Testis (tissue), 3 donors: Measurements from ENCODE around the gene RHBDL1. TPM values are rescaled to one million over a fixed set of nuclear protein-coding genes. Genes with fewer than 3 reads are reported as not detected.
A peak's percentile ranks its signal among the peaks of the same experiment; 100 is the strongest.

Experiments used
- DNase-seq: peaks from one replicate; pipeline ENCODE4 v3.0.0-alpha.2; 2019
- H3K27ac ChIP-seq, 2 donors: fragments of 200-600 bp; sonication (generic); one replicate each; pipeline ENCODE4 v1.5.1; 2019
- H3K27me3 ChIP-seq: fragments of 200-600 bp; sonication (generic); one replicate; pipeline ENCODE4 v1.5.1; 2019
- H3K36me3 ChIP-seq: fragments of 200-600 bp; sonication (generic); one replicate; pipeline ENCODE4 v1.5.1; 2017; ENCODE audit warnings: low read depth; ENCODE audit errors: missing control alignments
- H3K4me1 ChIP-seq: fragments of 200-600 bp; sonication (generic); one replicate; pipeline ENCODE4 v1.5.1; 2019
- H3K4me3 ChIP-seq, 2 donors: fragments of 200-600 bp; sonication (generic); one replicate each; pipeline ENCODE4 v1.5.1; 2017 to 2019
- H3K9me3 ChIP-seq: fragments of 200-600 bp; sonication (generic); one replicate; pipeline ENCODE4 v1.5.1; 2017
- POLR2A ChIP-seq: fragments of 450-650 bp; IDR thresholded peaks from one replicate; pipeline ENCODE4 v1.6.1; 2017; ENCODE audit warnings: antibody characterized with exemption, mild to moderate bottlenecking, moderate library complexity
- WGBS, 2 donors: methylation state at CpG; one replicate each; pipeline ENCODE4 v1.1.5; 2018; 5-methylcytosine and 5-hydroxymethylcytosine counted together
- intact Hi-C: fragments of 100-400 bp; cut with DNase I; formaldehyde crosslinking; loops from one replicate; pipeline ENCODE4 v1.15.1; 2023; ENCODE audit warnings: low total_unique reads
- polyA plus RNA-seq: library from polyadenylated mRNA; stranded (reverse); fragments of 350-450 nt; fragmentation: Illumina TruSeq; extraction: RNeasy Lipid Tissue Mini Kit (QIAGEN cat#74804); gene quantifications from one replicate; pipeline ENCODE4 v1.2.3, GENCODE V29; 2014; ENCODE audit warnings: low read depth, low replicate concordance; ENCODE audit not compliant: insufficient read depth
- total RNA-seq, 2 donors: library from RNA; depleted of rRNA; stranded (reverse); fragments of >200 nt; gene quantifications; one replicate each; pipeline ENCODE4 v1.2.3, GENCODE V29; 2016
- TF ChIP-seq, protein P1 (sequence below), 3 experiments: fragments of 450-650 bp in 2 of 3; fragments of 200-600 bp in 1 of 3; sonication (generic) in 1 of 3; IDR thresholded peaks; one replicate each; pipeline ENCODE4 v1.5.1; 2016 to 2019; ENCODE audit warnings: antibody characterized with exemption in 3 of 3, mild to moderate bottlenecking in 2 of 3, moderate library complexity in 1 of 3

The RHBDL1 gene
- total and polyA plus RNA-seq, 3 donors from 2014 or later = 2.1 to 9.8 (median 8.5) TPM

DNA sequence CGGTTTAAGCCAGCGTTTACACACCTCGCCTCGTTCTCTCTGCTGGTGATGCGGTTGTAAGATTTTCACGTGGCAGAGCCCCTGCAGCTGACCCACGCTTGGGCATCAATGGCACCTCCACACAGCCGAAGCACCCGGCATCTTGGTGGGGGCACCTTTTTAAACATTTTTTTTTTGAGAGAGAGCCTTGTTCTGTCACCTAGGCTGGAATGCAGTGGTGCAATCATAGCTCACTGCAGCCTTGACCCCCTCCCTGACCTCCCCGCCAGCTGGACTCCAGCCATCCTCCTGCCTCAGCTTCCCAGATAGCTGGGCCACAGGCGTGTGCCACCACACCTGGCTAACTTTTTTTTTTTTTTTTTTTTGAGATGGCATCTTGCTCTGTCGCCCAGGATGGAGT lies 21.4 kb upstream of the RHBDL1 start:
- no peak for DNase-seq
- Histone ChIP-seq H3K9me3 (no peaks in the 10 kb centered on the region), H3K36me3 (no peaks in the 10 kb centered on the region), H3K4me3 (no peak overlapping the region), H3K4me1 (peaks cover 7% of the 10 kb centered on the region), H3K27ac (no peak overlapping the region), H3K27me3 (no peaks in the 10 kb centered on the region)
- TF ChIP-seq, protein P1, sequence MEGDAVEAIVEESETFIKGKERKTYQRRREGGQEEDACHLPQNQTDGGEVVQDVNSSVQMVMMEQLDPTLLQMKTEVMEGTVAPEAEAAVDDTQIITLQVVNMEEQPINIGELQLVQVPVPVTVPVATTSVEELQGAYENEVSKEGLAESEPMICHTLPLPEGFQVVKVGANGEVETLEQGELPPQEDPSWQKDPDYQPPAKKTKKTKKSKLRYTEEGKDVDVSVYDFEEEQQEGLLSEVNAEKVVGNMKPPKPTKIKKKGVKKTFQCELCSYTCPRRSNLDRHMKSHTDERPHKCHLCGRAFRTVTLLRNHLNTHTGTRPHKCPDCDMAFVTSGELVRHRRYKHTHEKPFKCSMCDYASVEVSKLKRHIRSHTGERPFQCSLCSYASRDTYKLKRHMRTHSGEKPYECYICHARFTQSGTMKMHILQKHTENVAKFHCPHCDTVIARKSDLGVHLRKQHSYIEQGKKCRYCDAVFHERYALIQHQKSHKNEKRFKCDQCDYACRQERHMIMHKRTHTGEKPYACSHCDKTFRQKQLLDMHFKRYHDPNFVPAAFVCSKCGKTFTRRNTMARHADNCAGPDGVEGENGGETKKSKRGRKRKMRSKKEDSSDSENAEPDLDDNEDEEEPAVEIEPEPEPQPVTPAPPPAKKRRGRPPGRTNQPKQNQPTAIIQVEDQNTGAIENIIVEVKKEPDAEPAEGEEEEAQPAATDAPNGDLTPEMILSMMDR (IDR thresholded peaks at IDR 0.05) = no peak
- TF ChIP-seq POLR2A = no peak
- 88 to 89% methylated on average over 12 of the region's 12 CpGs for WGBS, 2 donors
- intact Hi-C loops = no loop called here

DNA sequence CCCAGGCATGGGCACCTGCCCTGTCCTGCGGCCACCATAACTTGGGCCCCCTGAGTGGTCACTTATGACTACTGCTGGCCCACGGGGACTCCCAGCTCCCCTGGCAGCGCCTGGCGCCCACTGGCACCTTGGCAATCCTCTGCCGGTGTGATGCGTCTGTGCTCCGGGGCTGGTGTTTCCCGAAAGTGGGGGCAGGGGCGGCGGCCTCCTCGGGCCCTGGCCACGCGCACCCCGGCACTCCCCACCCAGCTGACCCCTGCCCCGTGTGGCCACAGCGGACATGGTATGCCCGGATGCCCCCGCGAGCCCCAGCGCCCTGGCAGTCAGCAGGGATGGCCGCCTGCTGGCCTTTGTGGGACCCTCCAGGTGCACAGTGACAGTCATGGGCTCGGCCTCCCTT lies 18.0 kb upstream of the RHBDL1 start:
- no peak overlapping the region for H3K4me3 ChIP-seq
- no peak overlapping the region for H3K27ac ChIP-seq
- no peak for DNase-seq
- TF ChIP-seq, protein P1 (IDR thresholded peaks at IDR 0.05) = no peak
- no peak for TF ChIP-seq POLR2A
- no peaks in the 10 kb centered on the region for H3K9me3 ChIP-seq
- intact Hi-C loops = no loop called here
- H3K27me3 ChIP-seq = no peaks in the 10 kb centered on the region
- peaks cover 12% of the 10 kb centered on the region for H3K4me1 ChIP-seq
- H3K36me3 ChIP-seq = no peaks in the 10 kb centered on the region
- 94 to 95% methylated on average over 15 of the region's 22 CpGs for WGBS, 2 donors

DNA sequence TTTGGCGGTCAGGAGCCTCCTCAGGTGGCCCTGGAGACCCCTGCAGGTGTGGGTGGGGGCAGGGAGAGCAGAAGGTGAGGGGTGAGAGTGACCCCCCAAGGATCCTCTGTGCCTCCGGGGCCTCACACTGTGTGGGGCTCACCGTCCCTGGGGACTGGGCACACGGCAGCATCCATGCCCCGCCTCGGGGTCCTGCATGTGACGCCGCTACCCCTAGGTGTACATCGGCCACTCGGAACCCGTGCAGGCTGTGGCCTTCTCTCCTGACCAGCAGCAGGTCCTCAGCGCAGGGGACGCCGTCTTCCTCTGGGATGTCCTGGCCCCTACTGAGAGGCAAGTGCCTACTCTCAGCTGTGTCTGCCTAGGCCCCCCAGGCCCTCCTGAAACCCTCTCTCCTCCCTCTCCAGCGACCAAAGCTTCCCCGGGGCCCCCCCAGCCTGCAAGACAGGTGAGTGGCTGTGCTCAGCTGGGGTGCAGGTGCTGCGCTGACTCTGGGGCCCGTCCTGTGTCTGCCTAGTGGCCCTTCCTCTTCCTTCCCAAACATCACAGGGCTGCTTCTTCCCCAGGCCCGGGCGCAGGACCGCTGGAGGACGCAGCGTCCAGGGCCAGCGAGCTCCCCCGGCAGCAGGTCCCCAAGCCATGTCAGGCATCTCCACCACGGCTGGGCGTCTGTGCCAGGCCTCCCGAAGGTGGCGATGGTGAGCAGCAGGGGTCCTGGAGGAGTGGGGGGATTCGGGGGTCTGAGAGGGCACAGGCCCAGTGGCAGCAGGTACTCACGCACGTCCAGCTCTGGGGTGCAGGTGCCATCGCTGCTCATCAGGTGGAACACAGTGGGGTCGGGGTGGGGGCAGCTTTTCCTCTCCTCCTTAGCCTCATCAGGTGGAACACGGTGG lies 16.5 kb upstream of the RHBDL1 start:
- H3K27me3 ChIP-seq = no peaks in the 10 kb centered on the region
- H3K4me3 ChIP-seq = no peak overlapping the region
- H3K36me3 ChIP-seq = no peaks in the 10 kb centered on the region
- H3K4me1 ChIP-seq = peaks cover 12% of the 10 kb centered on the region
- intact Hi-C loops = no loop called here
- no peak overlapping the region for H3K27ac ChIP-seq
- DNase-seq = no peak
- no peak for TF ChIP-seq POLR2A
- TF ChIP-seq, protein P1 (IDR thresholded peaks at IDR 0.05) = no peak
- WGBS, 2 donors = 86 to 88% methylated on average over 17 to 34 of the region's 35 CpGs
- no peaks in the 10 kb centered on the region for H3K9me3 ChIP-seq

DNA sequence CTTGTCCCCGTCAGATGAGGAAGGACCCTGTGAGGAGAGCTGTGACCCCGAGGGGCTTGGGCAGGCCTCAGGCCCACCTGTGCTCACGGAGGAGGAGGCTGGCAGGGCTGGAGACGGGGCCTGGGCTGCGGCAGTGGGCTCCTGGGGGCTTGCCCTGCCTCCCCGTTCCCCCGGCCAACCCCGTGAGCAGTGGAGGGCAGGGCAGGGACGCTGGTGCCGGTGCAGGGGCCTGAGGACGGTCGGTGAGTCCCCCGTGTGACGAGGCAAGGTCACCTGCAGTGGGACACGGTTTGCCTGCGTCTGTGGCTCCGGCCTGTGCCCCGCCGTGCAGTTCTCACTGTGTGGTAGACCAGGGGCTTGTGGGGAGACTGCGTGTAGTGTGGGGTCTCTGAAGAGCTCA lies 15.9 kb upstream of the RHBDL1 start:
- no peak for TF ChIP-seq POLR2A
- TF ChIP-seq, protein P1 (IDR thresholded peaks at IDR 0.05) = no peak
- WGBS, 2 donors = 80 to 85% methylated on average over 1 to 20 of the region's 20 CpGs
- no peaks in the 10 kb centered on the region for H3K9me3 ChIP-seq
- no peaks in the 10 kb centered on the region for H3K27me3 ChIP-seq
- DNase-seq = no peak
- H3K27ac ChIP-seq = no peak overlapping the region
- H3K4me3 ChIP-seq = no peak overlapping the region
- no peaks in the 10 kb centered on the region for H3K36me3 ChIP-seq
- intact Hi-C loops = loop anchor here (10.0 kb wide), 1 partner anchor 75 kb away; no protein-coding TSS in a partner anchor
- peaks cover 12% of the 10 kb centered on the region for H3K4me1 ChIP-seq

DNA sequence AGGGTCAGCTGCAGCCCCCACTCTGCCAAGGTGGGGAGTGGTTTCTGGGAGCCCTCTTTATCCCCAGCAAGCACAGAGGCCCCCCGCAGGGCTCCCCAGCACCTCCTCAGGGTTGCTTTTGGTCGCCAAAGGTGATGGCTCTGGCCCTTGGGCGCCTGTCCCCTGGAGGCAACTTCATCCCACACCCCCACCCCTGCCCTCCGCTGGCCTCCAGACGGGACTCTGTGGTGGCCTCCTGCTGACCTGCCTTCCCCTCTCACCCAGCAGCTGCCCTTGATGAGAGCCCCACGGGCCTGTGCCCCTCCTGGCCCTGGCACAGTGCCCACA lies 15.4 kb upstream of the RHBDL1 start:
- TF ChIP-seq POLR2A = no peak
- TF ChIP-seq, protein P1 (IDR thresholded peaks at IDR 0.05) = no peak
- DNase-seq = no peak
- H3K4me3 ChIP-seq = no peak overlapping the region
- H3K27ac ChIP-seq = peak overlapping the region; percentile 15 to 36
- 40 to 61% methylated on average over 3 to 6 of the region's 6 CpGs for WGBS, 2 donors
- H3K4me1 ChIP-seq = peaks cover 12% of the 10 kb centered on the region
- no peaks in the 10 kb centered on the region for H3K9me3 ChIP-seq
- intact Hi-C loops = loop anchor here (10.0 kb wide), 1 partner anchor 75 kb away; no protein-coding TSS in a partner anchor
- H3K27me3 ChIP-seq = no peaks in the 10 kb centered on the region
- H3K36me3 ChIP-seq = no peaks in the 10 kb centered on the region
